Hepatocyte (in vitro differentiated cells): ENCODE results near the gene CIAPIN1.

ENCODE experiments used
- CTCF ChIP-seq: fragments of 200-600 bp; sonication (generic); IDR thresholded peaks from 2 replicates; pipeline ENCODE4 v1.5.1; 2016; ENCODE audit warnings: antibody characterized with exemption, mild to moderate bottlenecking; ENCODE audit not compliant: poor library complexity
- EZH2phosphoT487 ChIP-seq: fragments of 200-600 bp; sonication (generic); IDR thresholded peaks from one replicate; pipeline ENCODE4 v1.6.1; 2018; ENCODE audit warnings: antibody characterized with exemption, mild to moderate bottlenecking, low read depth, moderate library complexity; ENCODE audit not compliant: unreplicated experiment, severe bottlenecking

GRCh38 chr16:57419506-57419905 is 27.7 kb downstream of the CIAPIN1 start:
- no peak for TF ChIP-seq CTCF
- TF ChIP-seq EZH2phosphoT487, result no peak
